Measurements from ENCODE around the gene LINC01488.

Gene LINC01488

DNA sequence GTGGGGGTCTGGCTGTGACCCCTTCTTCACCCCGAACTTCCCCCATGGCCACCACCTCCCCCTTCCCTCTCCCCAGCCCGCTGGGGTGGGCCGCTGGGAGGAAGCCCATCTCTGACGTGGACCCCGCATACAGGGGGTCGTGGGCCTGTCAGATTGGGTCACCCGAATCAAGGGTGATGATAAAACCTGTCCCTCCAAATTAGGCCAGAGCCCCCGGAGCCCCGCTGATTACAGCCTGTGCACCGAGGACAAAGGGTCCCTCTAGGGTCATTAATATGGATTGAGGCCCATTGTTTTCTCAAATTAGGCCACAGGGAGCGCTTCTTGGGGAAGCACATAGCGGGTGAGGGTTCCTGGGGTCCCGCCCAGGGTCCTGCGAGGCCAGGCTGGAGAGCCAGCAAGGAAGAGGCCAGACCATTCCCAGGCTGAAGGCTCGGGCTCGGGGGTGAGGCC is 4.9 kb upstream of the LINC01488 start:
- no peak for DNase-seq (ENCODE audit: low read depth in 2 of 3, low spot score in 1 of 3)

DNA sequence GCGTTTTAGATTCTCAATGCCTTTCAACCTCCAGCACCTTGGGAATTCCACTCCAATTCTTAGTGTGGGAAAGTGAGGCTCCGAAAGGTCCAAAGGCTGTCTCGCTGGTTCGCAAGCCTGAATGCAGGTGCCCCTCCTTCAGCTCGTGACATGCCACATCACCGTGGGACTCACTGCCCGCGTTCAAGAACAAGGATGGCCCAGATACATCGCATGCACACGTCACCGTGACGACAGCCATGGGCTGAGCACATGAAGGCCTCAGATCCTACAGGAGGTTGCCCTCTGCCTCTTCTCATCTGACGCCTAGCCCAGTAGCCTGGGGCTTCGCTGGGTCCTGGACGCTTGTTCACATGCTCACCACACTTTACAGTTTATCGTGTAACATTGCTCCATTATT is 4.4 kb upstream of the LINC01488 start:
- DNase-seq (ENCODE audit: low read depth in 2 of 3, low spot score in 1 of 3), result no peak

DNA sequence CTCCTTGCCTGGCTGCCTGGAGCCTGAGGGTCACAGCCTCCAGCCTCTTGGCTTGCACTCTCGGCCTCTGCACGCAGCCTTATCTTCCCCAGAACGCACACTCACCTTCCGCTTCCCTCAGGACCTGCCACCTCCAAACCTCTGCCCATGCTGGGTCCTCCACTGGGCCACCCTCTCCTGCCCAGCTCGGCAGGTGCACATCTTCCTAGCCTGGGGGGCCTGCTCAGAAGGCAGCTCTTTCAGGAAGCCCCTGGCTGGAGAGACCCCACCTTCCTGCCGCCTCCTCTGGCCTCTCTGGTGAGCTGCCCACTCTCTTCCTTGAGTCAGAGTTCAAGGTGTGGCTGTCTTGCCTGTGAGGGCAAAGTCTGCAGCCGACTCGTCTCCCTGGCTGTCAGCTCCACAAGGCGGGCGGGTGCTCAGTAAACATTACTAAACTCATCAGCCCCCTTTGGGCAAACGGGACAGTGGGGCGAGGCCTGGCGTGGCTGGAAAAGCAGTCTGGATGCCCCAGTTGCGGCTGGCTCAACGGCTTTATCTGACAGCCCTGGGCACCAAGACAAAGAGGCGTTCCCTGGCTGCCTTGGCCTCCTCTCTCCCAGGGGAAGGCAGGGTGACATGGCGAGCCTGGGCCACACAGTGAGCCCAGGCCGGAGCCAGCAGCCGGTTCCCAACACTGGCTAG is 1.7 kb upstream of the LINC01488 start:
- no peak for DNase-seq (ENCODE audit: low read depth in 2 of 3, low spot score in 1 of 3)

DNA sequence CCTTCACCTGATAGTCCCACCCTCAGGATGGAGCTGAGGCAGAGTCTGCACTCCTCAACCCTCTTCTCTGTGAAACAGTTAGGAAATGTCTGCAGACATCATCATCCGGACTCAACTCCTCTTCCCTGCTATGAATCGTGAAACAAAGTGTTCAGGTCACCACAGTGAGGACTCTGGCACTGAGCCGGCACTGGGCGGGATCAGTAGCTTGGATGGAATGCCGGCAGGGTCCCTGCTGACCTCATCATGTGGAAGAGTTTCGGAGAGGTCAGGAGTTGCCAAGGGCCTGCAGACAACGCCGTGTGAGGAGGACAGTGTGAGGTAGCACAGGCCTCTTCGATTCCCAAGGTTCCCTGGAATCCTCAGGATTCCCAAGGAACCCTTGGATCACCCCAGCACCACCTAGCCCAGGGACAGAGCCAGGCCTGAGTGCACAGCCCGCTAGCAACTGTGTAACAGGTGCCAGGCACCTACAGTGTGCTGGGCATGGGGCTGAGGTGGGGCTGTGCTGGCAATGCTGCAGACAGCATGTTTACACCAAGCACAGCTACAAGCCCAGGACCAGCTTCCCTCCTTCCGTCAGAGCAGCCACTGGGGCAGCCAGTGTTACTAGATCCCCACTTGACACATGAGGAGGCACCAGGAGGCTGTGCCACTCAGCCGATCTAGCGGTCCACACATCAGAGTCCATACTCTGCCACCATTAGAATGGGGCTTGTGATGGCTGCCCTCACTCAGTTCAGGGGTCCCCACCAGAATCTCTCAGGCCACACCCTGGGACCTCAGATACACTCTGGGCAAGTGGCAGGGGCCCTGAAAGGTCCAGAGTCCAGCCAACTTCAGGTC is 693 bp upstream of the LINC01488 start:
- DNase-seq (ENCODE audit: low read depth in 2 of 3, low spot score in 1 of 3), result no peak

DNA sequence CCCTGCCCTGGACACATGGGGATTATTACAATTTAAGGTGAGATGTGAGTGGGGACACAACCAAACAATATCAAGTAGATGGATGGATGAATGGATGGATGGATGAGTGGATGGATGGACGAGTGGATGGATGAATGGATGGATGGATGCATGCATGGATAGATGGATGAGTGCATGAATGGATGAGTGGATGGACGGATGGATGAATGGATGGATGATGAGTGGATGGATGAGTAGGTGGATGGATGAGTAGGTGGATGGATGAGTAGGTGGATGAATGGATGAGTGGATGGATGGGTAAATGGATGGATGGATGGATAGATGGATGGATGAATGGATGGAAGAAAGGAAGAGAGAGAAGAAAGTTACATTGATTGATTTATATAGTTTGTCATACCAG is 859 bp downstream of the LINC01488 start:
- DNase-seq (ENCODE audit: low read depth in 2 of 3, low spot score in 1 of 3), result no peak

DNA sequence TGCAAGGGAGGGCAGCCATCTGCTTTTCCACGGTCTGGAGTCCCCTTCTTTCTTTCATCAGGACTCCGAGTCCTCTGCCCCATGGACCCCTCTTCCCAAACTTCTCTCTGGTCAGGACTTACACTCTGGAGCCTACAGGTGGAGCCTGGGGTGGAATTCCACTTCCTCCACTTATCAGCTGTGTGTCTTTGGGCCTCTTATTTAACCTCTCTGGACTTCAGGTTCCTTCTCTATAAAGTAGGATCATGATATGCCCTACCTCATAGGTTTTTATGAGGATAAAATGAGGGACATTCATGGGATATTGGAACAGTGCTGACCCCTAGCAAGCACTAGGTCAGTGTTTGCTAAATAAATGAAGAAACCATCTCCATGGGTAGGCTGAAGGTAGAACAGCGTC is 1.7 kb downstream of the LINC01488 start:
- no peak for DNase-seq (ENCODE audit: low read depth in 2 of 3, low spot score in 1 of 3)

DNA sequence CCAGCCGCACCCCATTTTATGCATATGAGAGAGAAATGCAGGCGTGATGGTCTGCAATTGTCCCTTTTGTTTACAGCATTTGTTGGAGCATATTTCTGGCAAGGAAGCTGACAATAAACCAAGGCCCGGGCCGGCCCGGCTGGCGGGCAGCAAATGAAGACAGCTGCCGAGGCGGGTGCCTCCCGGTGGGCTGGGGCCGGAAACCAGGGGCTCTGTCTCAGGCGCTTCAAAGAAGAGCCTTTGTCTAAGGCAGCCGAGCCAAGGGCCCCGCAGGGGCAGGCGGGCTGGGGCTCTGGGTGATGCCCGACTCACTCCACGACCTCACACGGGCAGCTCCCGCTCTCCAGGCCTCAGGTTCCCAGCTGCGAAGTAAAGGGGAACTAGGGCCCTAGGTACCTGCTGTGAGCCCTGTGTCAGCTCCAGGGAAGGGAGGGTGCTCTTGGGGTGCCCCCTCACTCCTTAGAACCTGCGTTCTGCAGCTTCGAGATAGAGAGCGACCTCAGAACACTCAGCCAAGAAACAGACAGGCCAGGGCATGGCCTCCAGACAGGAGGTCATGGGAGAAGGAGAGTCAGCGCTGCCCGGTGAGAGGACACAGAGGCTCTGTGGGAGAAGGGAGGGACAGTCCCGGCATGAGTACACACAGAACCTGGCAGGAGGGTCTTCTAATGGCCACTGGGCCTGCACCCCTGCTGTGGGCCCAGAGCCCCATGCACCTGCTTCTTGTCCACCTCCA is 2.4 kb downstream of the LINC01488 start:
- no peak for DNase-seq (ENCODE audit: low read depth in 2 of 3, low spot score in 1 of 3)

DNA sequence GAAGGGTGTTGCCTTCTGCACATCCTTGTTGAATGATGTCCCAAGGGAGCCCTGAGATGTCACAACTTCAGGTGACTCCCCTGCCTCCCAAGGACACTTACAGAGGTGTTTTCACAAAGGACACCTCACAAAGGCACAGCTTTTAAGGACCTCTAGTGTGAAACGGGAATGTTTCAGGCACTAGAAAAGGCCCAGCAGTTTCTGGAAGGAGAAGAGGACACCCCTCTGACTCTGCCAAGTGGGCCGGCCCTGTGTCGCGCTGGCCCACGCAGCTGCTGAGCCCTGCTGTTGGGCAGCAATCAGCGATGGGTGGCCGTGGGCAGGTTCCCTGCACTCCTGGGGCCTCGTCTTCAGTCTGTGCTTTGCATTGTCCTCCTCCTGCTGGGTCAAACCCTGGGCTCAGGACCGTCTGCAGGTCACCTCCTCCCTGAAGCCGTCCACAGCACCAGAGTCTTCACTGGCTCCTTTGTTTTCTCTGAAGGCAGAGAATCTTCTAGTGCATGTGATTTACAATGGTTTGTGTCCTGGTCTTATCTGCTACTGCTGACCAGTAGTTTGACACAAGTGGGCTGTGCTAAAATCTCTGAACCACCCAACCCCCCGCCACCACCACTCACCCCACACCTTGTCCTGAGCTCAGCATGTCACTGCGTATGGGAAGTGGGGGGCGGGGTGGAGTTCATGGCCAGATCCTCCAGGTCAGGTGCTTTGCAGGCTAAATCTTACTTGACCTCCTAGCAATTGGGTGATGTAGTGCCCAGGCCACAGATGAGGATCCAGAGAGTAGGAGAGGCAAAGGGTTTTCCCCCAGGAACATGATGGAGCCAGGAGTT is 3.2 kb downstream of the LINC01488 start:
- no peak for DNase-seq (ENCODE audit: low read depth in 2 of 3, low spot score in 1 of 3)

DNA sequence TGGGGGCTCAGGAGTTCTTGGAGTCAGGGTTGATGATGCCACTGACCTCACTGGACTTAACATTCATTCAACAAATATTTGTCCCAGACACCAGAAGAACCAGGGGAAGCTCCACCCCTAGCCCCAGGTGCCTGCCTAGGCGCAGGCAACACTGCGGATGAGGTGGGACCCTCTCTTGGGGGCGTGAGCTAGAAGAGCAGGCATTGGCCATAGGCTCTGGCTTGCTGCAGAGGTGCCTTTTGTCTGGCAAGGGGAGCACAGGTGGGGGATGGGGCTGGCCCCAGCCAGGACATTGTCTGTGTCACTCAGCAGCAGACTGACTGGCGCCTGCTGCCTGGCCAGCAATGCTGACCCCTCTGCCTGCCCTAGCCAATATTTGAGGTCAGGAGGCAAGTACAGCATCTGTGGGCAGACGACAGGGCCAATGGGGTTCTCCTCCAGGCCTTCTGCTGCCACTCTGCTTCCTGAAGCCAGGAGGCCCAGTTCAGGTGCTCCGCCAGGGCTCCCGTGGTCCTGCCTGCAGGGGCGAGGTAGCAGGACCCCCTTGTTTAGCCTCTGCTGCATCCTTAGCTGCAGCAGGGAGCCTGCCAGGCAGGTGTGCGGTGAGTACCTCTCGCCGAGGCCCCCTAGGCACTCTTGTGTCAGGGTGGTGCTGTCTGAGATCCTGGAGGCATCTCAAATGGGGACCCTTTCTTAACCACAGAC is 4.0 kb downstream of the LINC01488 start:
- no peak for DNase-seq (ENCODE audit: low read depth in 2 of 3, low spot score in 1 of 3)

DNA sequence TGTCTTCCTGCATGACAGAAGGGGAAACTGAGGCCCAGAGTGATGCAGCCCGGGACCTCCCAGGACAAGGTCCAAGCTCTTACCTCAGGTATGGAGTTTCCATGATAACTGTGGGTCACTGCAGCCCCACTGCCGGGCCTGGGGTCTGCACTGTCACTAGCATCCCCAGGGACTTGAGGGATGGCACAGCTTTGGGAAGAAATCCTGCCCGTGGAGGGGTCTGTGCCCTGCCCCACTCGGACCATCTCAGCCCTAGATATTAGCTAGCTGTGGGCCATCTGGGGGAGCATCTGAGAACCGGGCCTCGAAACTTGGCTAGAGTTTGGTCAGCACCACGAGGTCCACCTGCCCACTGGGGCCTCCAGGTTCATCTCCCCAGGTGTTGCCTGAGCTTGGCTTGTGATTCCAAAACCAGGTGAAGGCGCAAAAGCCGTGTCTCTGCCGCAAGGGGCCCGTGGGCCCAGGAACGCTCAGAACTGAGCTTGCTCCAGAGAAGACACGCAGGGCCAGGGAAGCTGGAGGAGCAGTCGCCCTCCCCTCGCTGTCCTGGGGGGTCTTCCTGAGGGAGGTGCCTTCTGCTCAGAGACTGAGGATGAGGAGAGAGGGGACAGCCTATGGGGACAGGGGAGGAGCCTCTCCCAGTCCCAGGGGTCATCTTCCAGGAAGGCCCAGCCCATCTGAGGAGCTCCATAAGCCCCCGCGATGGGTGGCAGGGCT is 4.8 kb downstream of the LINC01488 start:
- no peak for DNase-seq (ENCODE audit: low read depth in 2 of 3, low spot score in 1 of 3)

DNA sequence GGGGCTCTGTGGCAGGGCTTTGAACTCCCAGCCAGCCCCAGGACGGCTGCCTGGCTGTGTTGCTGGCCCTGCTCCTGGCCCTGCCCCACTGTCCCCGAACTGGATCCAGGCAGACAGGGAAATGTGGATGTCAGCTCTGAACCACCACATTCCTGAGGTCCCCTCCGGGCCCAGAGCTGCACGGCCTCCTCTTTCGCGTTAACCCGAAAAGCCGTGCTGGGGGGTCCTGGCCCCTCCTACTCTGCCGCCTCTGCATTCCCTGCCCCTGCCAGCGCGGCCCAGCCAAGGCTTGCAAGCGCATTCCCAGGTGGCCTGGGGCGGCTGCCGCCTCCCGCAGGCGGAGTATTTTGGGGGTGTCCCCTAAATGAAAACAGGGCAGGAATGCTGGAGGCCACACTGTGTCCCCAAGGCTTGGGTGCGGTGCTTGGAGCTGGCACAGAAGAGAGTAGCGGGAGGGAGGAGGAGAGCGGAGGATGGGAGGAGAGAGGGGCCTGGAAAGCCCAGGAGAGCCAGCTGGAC is 5.4 kb downstream of the LINC01488 start:
- no peak for DNase-seq (ENCODE audit: low read depth in 2 of 3, low spot score in 1 of 3)

DNA sequence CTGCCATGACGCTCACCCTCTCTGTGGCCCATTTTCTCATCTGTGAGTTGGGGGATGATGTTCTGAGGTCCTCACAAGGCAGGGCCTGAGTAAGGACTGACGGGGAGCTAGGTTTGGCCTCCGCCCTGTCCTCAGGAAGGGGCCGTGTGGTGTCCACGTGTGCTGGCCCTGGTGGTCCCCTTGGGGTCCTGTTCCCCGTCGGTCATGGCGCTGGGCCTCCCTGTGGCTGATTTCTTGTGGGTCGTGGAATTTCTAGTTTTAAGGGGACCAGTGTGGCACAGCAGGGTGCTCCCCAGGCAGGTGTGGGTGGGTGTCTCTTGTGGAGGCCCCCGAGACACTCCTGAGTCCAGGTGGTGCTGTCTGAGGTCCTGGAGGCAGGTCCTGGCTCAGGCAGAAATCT is 5.9 kb downstream of the LINC01488 start:
- no peak for DNase-seq (ENCODE audit: low read depth in 2 of 3, low spot score in 1 of 3)

DNA sequence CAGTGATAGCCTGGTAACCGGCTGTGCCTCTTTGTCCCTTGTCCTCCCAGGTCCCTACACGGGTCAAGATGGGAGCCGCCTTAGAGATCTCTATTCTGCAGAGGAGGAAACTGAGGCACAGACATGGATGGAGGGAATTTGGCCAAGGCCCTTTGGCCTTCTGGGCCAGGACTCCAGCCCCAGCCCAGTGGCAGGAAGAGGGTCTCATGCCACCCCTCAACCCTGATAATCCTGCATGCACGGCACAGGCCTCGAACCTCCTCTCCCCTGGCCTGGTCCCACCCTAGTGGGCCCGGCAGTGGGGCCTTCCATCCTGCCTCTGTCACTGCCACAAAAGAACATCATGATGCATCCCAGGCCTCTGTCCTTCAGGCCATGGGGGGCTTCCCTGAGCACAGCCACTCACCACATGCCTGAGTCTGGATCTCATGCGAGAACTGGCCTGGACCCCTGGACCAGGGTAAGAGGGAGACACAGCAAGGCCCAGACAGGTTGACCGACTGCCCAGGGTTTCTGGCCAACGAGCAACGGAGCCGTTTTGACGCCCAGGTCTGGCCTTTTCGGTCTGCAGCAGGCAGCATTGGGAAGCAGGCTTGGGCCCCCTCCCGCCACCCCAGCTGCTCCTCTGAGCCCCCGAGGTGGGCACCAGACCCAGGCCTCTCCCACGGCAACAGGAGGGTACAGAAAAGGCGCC is 6.5 kb downstream of the LINC01488 start:
- DNase-seq (ENCODE audit: low read depth in 2 of 3, low spot score in 1 of 3), result no peak

DNA sequence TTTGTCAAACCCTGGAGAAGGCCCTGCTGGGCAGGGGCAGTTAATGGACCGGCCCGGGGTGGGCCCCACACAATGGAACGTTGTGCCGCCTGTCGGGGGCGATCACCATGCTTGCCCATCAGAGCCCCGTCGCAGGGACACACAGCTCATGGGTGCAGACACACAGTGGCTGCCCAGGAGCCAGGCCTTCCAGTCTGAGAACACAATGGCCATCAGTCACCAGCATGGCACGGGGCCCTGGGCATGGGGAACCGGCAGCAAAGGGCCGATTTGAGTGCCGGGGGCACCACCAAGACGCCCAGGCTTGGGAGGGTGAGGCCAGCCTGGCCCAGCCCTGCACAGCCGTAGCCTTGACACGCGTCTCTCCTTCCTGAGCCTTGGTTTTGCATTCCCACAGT is 7.1 kb downstream of the LINC01488 start:
- DNase-seq (ENCODE audit: low read depth in 2 of 3, low spot score in 1 of 3), result no peak

DNA sequence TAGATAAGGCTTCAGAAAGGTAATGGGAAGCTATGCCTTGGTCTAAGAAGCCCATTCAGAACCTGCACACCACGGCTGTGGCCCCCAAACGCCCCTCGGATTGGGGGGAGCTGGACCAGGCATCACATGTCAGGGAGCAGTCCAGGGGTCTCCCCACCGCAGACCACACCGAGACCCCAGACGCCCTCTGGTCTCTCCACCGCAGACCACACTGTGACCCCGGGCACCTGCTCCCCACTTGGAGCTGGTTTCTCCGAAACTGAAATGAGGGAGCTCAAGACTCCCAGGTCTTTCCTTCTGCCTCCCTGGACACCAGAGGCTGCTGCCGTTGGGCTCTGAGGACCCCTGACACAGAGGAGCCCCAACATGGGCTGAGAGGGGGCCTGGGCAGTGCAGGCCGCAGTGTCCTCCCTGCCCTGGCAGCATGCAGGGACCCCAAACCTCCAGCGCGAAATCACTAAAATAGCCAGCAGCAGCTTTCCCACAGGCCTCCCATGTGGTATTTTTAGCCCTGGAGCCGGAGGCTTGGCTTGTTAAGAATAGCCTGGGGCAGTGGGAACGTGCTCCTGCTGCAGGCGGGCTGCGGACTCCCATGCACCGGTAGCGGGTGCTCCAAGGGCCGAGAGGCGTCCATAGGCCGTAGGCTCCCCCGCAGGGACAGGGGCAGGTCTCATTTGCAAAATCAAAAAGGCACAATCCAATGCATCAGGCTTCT is 7.7 kb downstream of the LINC01488 start:
- DNase-seq (ENCODE audit: low read depth in 2 of 3, low spot score in 1 of 3), result no peak

DNA sequence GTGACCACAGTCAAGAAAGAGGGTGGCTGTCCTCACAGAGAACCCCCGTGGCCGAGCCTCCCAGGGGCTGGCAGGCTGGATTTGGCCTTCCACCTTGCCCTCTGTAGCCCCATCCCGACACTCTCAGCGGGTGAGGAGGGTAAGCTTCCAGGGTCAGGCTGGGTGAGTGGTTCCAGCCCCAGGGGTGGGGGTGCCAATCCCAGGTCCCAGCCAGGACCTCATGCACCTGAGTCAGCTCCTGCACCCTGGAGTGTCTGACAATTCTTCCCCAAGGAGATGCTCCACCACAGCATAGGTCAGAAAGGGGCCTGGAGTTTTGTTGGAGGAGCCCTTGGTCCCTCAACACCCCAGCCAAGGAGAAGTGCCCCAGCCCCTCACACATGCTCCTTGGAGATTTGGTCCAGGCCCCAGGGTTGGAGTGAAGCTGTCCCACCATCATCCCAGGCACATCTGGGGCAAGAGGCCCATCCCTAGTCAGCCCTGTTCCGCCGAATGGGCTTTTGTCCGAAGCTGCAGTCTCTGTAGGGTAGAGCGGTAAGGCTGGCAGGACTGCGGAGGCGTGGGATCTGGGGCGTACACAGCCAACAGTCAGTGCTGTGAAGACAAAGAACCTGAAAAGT is 8.4 kb downstream of the LINC01488 start:
- no peak for DNase-seq (ENCODE audit: low read depth in 2 of 3, low spot score in 1 of 3)

DNA sequence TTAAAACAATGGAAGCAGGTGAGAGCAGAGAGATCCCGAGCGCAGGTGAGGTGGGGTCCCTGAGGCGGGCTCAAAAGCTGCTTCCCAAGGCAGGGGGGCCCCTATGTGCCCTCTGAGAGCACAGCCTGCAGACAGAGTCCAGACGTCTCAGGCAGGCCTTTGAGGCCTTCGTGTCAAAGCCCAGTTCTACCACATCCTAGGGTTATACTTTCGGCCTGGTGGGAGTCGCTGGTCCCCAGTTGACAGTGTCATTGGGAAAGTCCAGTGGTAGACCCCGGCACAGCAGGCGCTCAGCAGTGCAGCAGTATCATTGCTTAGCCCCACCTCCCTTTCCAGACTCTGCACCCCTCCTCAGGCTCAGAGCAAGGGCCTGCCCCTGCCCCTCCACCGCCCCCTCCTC is 9.1 kb downstream of the LINC01488 start:
- no peak for DNase-seq (ENCODE audit: low read depth in 2 of 3, low spot score in 1 of 3)

Data from stimulated activated CD4-positive, alpha-beta T cell treated with anti-CD3 and anti-CD28 coated beads, Interleukin-12 subunit alpha, Interleukin-12 subunit beta, amount 100 ng/mL, for 48 hours (primary cell).